Activated CD4-positive, alpha-beta T cell treated with anti-CD3 and anti-CD28 coated beads, Interleukin-2, amount 50 U/mL, for 1 hour (primary cell): ENCODE results near the gene HMGCS1.
"Not testable (repeated sequence)": the region's sequence is repeated elsewhere in the genome, so short reads cannot be mapped to it uniquely, and the experiment has no call there.

Experiments used
- DNase-seq: peaks from one replicate; pipeline ENCODE4 v3.0.0-alpha.2; 2020

The HMGCS1 gene

GRCh38 chr5:43313035-43313853 is at the start of gene HMGCS1:
HMGCS1 (minus strand) TSS chr5:43313412; CDS start chr5:43298965, 14,447 bp downstream.
- DNase-seq = peak; percentile 98

GRCh38 chr5:43358726-43359125 is 45.5 kb upstream of the HMGCS1 start:
- DNase-seq = no peak

- DNase-seq = no peak
Measured at GRCh38 chr5:43358301-43358700, 45.1 kb upstream of the HMGCS1 start.

- no peak for DNase-seq
Measured at GRCh38 chr5:43357878-43358281, 44.7 kb upstream of the HMGCS1 start.

GRCh38 chr5:43357067-43357466 is 43.9 kb upstream of the HMGCS1 start:
- DNase-seq = no peak

- DNase-seq = no peak
Measured at GRCh38 chr5:43354774-43355173, 41.6 kb upstream of the HMGCS1 start.

- DNase-seq = no peak
Measured at GRCh38 chr5:43353668-43354067, 40.5 kb upstream of the HMGCS1 start.

GRCh38 chr5:43352915-43353314 is 39.7 kb upstream of the HMGCS1 start:
- DNase-seq = no peak

- no peak for DNase-seq
Measured at GRCh38 chr5:43352131-43352530, 38.9 kb upstream of the HMGCS1 start.

- DNase-seq = no peak
Measured at GRCh38 chr5:43348861-43349363, 35.7 kb upstream of the HMGCS1 start.

- DNase-seq = no peak
Measured at GRCh38 chr5:43348207-43348606, 35.0 kb upstream of the HMGCS1 start.

GRCh38 chr5:43338862-43339261 is 25.6 kb upstream of the HMGCS1 start:
- no peak for DNase-seq

- DNase-seq = no peak
Measured at GRCh38 chr5:43336159-43336558, 22.9 kb upstream of the HMGCS1 start.

GRCh38 chr5:43335681-43336080 is 22.5 kb upstream of the HMGCS1 start:
- DNase-seq = no peak

GRCh38 chr5:43332401-43332800 is 19.2 kb upstream of the HMGCS1 start:
- DNase-seq = no peak

GRCh38 chr5:43325624-43326023 is 12.4 kb upstream of the HMGCS1 start:
- DNase-seq = not testable (repeated sequence)

- DNase-seq = not testable (repeated sequence)
Measured at GRCh38 chr5:43323488-43323887, 10.3 kb upstream of the HMGCS1 start.

GRCh38 chr5:43320846-43321245 is 7.6 kb upstream of the HMGCS1 start:
- no peak for DNase-seq

- DNase-seq = no peak
Measured at GRCh38 chr5:43316421-43316820, 3.2 kb upstream of the HMGCS1 start.

GRCh38 chr5:43315682-43316081 is 2.5 kb upstream of the HMGCS1 start:
- no peak for DNase-seq

GRCh38 chr5:43315263-43315662 is 2.1 kb upstream of the HMGCS1 start:
- DNase-seq = no peak

- no peak for DNase-seq
Measured at GRCh38 chr5:43314724-43315123, 1.5 kb upstream of the HMGCS1 start.

GRCh38 chr5:43313854-43314457 is 744 bp upstream of the HMGCS1 start:
- DNase-seq = no peak

GRCh38 chr5:43312699-43313034 is 545 bp downstream of the HMGCS1 start:
- DNase-seq = no peak
